Mucosa of rectum (tissue), 2 donors: Measurements from ENCODE around the gene WNT9A.
A peak's percentile ranks its signal among the peaks of the same experiment; 100 is the strongest.

ENCODE experiments used
- H3K27ac ChIP-seq, 2 donors: one replicate each; pipeline ENCODE4 v1.7.0; 2013; ENCODE audit warnings: inconsistent platforms in 2 of 2, low read depth in 2 of 2, low read length in 2 of 2
- H3K27me3 ChIP-seq, 2 donors: one replicate each; pipeline ENCODE4 v1.7.0; 2013; ENCODE audit warnings: low read length in 2 of 2; ENCODE audit not compliant: control insufficient read depth in 2 of 2, insufficient read depth in 2 of 2
- H3K36me3 ChIP-seq, 2 donors: one replicate each; pipeline ENCODE4 v1.7.0; 2013; ENCODE audit warnings: low read length in 2 of 2; ENCODE audit not compliant: control insufficient read depth in 2 of 2, insufficient read depth in 2 of 2
- H3K4me1 ChIP-seq, 2 donors: one replicate each; pipeline ENCODE4 v1.7.0; 2013; ENCODE audit warnings: low read length in 2 of 2, mild to moderate bottlenecking in 1 of 2; ENCODE audit not compliant: control insufficient read depth in 2 of 2, insufficient read depth in 2 of 2
- H3K4me3 ChIP-seq, 2 donors: one replicate each; pipeline ENCODE4 v1.7.0; 2013; ENCODE audit warnings: low read length in 2 of 2
- H3K9ac ChIP-seq, 2 donors: one replicate each; pipeline ENCODE4 v1.7.0; 2013; ENCODE audit warnings: low read length in 2 of 2, low read depth in 1 of 2, mild to moderate bottlenecking in 1 of 2
- H3K9me3 ChIP-seq, 2 donors: one replicate each; pipeline ENCODE4 v1.7.0; 2013; ENCODE audit warnings: low read length in 2 of 2; ENCODE audit not compliant: control insufficient read depth in 2 of 2
- donor health status: healthy.
- donor health status: Normal muscosa, but diverticular disease.

The WNT9A gene

GRCh38 chr1:227889863-227890405 is 57.8 kb downstream of the WNT9A start:
- no peak overlapping the region for H3K27ac ChIP-seq

GRCh38 chr1:227889047-227889862 is 58.5 kb downstream of the WNT9A start:
- no peaks in the 10 kb centered on the region for H3K36me3 ChIP-seq
- peaks cover 0 to 8% of the 10 kb centered on the region in 2 donors for H3K4me1 ChIP-seq
- H3K4me3 ChIP-seq = no peak overlapping the region
- no peak overlapping the region for H3K9ac ChIP-seq
- no peaks in the 10 kb centered on the region for H3K9me3 ChIP-seq
- H3K27me3 ChIP-seq = no peaks in the 10 kb centered on the region
- H3K27ac ChIP-seq = no peak overlapping the region

More at GRCh38 chr1:227889863-227890405, 57.8 kb downstream of the WNT9A start:
- Histone ChIP-seq H3K36me3 (no peaks in the 10 kb centered on the region), H3K4me1 (peaks cover 0 to 8% of the 10 kb centered on the region in 2 donors), H3K27me3 (no peaks in the 10 kb centered on the region), H3K4me3 (no peak overlapping the region), H3K9me3 (no peaks in the 10 kb centered on the region), H3K9ac (no peak overlapping the region)

- no peaks in the 10 kb centered on the region for H3K9me3 ChIP-seq
- H3K4me3 ChIP-seq = no peak overlapping the region
- no peaks in the 10 kb centered on the region for H3K27me3 ChIP-seq
- peaks cover 0 to 8% of the 10 kb centered on the region in 2 donors for H3K4me1 ChIP-seq
- H3K9ac ChIP-seq = no peak overlapping the region
- no peaks in the 10 kb centered on the region for H3K36me3 ChIP-seq
- H3K27ac ChIP-seq = peak overlapping the region in 1 of 2 donors; percentile 87
These were observed 59.2 kb downstream of the WNT9A start for GRCh38 chr1:227888404-227889046.

- Histone ChIP-seq H3K36me3 (no peaks in the 10 kb centered on the region), H3K27ac (peak overlapping the region; percentile 78 to 87), H3K4me1 (peaks cover 0 to 8% of the 10 kb centered on the region in 2 donors), H3K9ac (peak overlapping the region in 1 of 2 donors; percentile 32), H3K9me3 (no peaks in the 10 kb centered on the region), H3K4me3 (no peak overlapping the region), H3K27me3 (no peaks in the 10 kb centered on the region)
These were observed 59.9 kb downstream of the WNT9A start for GRCh38 chr1:227887697-227888403.

GRCh38 chr1:227886993-227887696 is 60.6 kb downstream of the WNT9A start:
- Histone ChIP-seq H3K27me3 (no peaks in the 10 kb centered on the region), H3K36me3 (no peaks in the 10 kb centered on the region), H3K4me3 (peak overlapping the region; percentile 47 to 58), H3K27ac (peak overlapping the region; percentile 78 to 87), H3K4me1 (peaks cover 0 to 8% of the 10 kb centered on the region in 2 donors), H3K9me3 (no peaks in the 10 kb centered on the region), H3K9ac (peak overlapping the region in 1 of 2 donors; percentile 32)

GRCh38 chr1:227886503-227886961 is 61.2 kb downstream of the WNT9A start:
- Histone ChIP-seq H3K9ac (no peak overlapping the region), H3K4me1 (peaks cover 0 to 8% of the 10 kb centered on the region in 2 donors), H3K27me3 (no peaks in the 10 kb centered on the region), H3K36me3 (no peaks in the 10 kb centered on the region), H3K4me3 (peak overlapping the region in 1 of 2 donors; percentile 41), H3K27ac (peak overlapping the region; percentile 78 to 87), H3K9me3 (no peaks in the 10 kb centered on the region)

GRCh38 chr1:227885648-227886502 is 61.9 kb downstream of the WNT9A start:
- peaks cover 0 to 8% of the 10 kb centered on the region in 2 donors for H3K4me1 ChIP-seq
- H3K36me3 ChIP-seq = no peaks in the 10 kb centered on the region
- no peaks in the 10 kb centered on the region for H3K9me3 ChIP-seq
- H3K27me3 ChIP-seq = no peaks in the 10 kb centered on the region
- peak overlapping the region in 1 of 2 donors; percentile 87 for H3K27ac ChIP-seq
- H3K4me3 ChIP-seq = no peak overlapping the region
- H3K9ac ChIP-seq = no peak overlapping the region

GRCh38 chr1:227885135-227885647 is 62.5 kb downstream of the WNT9A start:
- Histone ChIP-seq H3K4me3 (no peak overlapping the region), H3K36me3 (no peaks in the 10 kb centered on the region), H3K9ac (no peak overlapping the region), H3K9me3 (no peaks in the 10 kb centered on the region), H3K27me3 (no peaks in the 10 kb centered on the region), H3K27ac (no peak overlapping the region), H3K4me1 (peaks cover 0 to 8% of the 10 kb centered on the region in 2 donors)
